Spleen (tissue), 11 donors: Measurements from ENCODE around the gene TNFAIP3. TPM values are rescaled to one million over a fixed set of nuclear protein-coding genes. Genes with fewer than 3 reads are reported as not detected.

Experiments
- DNase-seq: peaks from one replicate; pipeline ENCODE4 v3.0.0-alpha.2; 2020
- H3K27ac ChIP-seq, 8 donors: fragments of 200-600 bp; sonication (generic) in 7 of 8; 1 replicate in 4 of 8; 2 replicates in 4 of 8; pipeline versions ENCODE4 v1.5.0 to v1.8.0; 2016 to 2021; ENCODE audit warnings: inconsistent platforms in 4 of 8, mild to moderate bottlenecking in 4 of 8, moderate library complexity in 1 of 8
- H3K27me3 ChIP-seq, 7 donors: fragments of 200-600 bp; sonication (generic) in 6 of 7; replicated peaks in 1 of 7; 1 replicate in 4 of 7; 2 replicates in 3 of 7; pipeline versions ENCODE4 v1.5.0 to v1.8.0; 2016 to 2021; ENCODE audit warnings: inconsistent platforms in 3 of 7, mild to moderate bottlenecking in 1 of 7
- H3K36me3 ChIP-seq, 6 donors: fragments of 200-600 bp; sonication (generic) in 5 of 6; 1 replicate in 4 of 6; 2 replicates in 2 of 6; pipeline versions ENCODE4 v1.5.0 to v1.8.0; 2016 to 2021; ENCODE audit warnings: inconsistent platforms in 2 of 6
- H3K4me1 ChIP-seq, 6 donors: fragments of 200-600 bp; sonication (generic) in 5 of 6; 1 replicate in 3 of 6; 2 replicates in 3 of 6; pipeline versions ENCODE4 v1.5.0 to v1.8.0; 2016 to 2021; ENCODE audit warnings: inconsistent platforms in 3 of 6
- H3K4me3 ChIP-seq, 8 donors: fragments of 200-600 bp; sonication (generic) in 7 of 8; 1 replicate in 4 of 8; 2 replicates in 4 of 8; pipeline versions ENCODE4 v1.5.0 to v1.8.0; 2016 to 2021; ENCODE audit warnings: inconsistent platforms in 4 of 8, mild to moderate bottlenecking in 4 of 8, moderate library complexity in 2 of 8
- H3K9me3 ChIP-seq, 8 donors: fragments of 200-600 bp; sonication (generic) in 7 of 8; 1 replicate in 4 of 8; 2 replicates in 4 of 8; pipeline versions ENCODE4 v1.5.0 to v1.8.0; 2016 to 2021; ENCODE audit warnings: inconsistent platforms in 4 of 8
- CTCF ChIP-seq, 11 experiments: fragments of 200-600 bp in 7 of 11; fragments of 450-650 bp in 4 of 11; sonication (generic) in 4 of 11; IDR thresholded peaks in 8 of 11; conservative IDR thresholded peaks in 3 of 11; 1 replicate in 7 of 11; 2 replicates in 4 of 11; pipeline versions ENCODE4 v1.4.0 to v1.8.0; 2016 to 2021; ENCODE audit warnings: antibody characterized with exemption in 11 of 11, inconsistent platforms in 4 of 11, mild to moderate bottlenecking in 1 of 11
- POLR2A ChIP-seq, 3 donors: fragments of 450-650 bp; IDR thresholded peaks; one replicate each; pipeline ENCODE4 v1.5.1; 2017; ENCODE audit warnings: antibody characterized with exemption in 3 of 3, mild to moderate bottlenecking in 1 of 3
- POLR2AphosphoS5 ChIP-seq, 3 donors: sonication (generic); formaldehyde crosslinking; IDR thresholded peaks; one replicate each; pipeline ENCODE4 v1.5.1; 2017; ENCODE audit warnings: antibody characterized with exemption in 3 of 3
- WGBS, 5 donors: extraction: QIAGEN DNeasy Blood & Tissue Kit in 3 of 5; methylation state at CpG; one replicate each; pipeline versions ENCODE4 v1.1.5 to v1.1.7; 2013 to 2018; 5-methylcytosine and 5-hydroxymethylcytosine counted together
- intact Hi-C: fragments of 100-400 bp; cut with DNase I; formaldehyde crosslinking; loops from one replicate; pipeline ENCODE4 v1.15.0; 2023; ENCODE audit warnings: low total_unique reads
- polyA plus RNA-seq, 3 donors: library from polyadenylated mRNA; stranded (reverse); fragments of 200-250 nt; gene quantifications; one replicate each; pipeline ENCODE4 v1.2.1, GENCODE V29; 2013
- total RNA-seq, 7 donors: library from RNA; depleted of rRNA in 3 of 7; stranded (reverse); fragments of >200 nt in 3 of 7; fragmentation: NEBNext Ultra II Directional in 4 of 7; extraction: Animal tissue kit (Norgen Biotek cat#: 25700) in 4 of 7; gene quantifications; one replicate each; pipeline versions ENCODE4 v1.1.0 to v1.2.1, GENCODE V29; 2016 to 2021
- donor health status: healthy with polysubstance abuse.
- donor health status: DM: no; HTN: no; CAD: no; lungs with moderate emphysema.
- donor health status: DM: no; HTN: no; CAD: no.
- donor health status: Bipolar disorder and iron deficiency.
- donor health status: healthy.
- donor health status: DM: no; HTN: no; CAD: no.
- donor health status: DM: yes; HTN: yes; CAD: no.

The TNFAIP3 gene
- total and polyA plus RNA-seq, 10 donors = 23.2 to 133 (median 51.7) TPM

- Histone ChIP-seq H3K4me1 (peaks cover 0 to 7% (median 0%) of the 10 kb centered on the region in 6 donors), H3K27ac (no peak overlapping the region), H3K27me3 (no peaks in the 10 kb centered on the region), H3K4me3 (no peak overlapping the region), H3K36me3 (peaks cover 0 to 16% (median 0%) of the 10 kb centered on the region in 6 donors), H3K9me3 (peaks cover 0 to 9% (median 0%) of the 10 kb centered on the region in 8 donors)
- TF ChIP-seq POLR2A (IDR thresholded peaks at IDR 0.05) = no peak
- TF ChIP-seq CTCF (IDR thresholded peaks at IDR 0.05 in 8 of 11, conservative IDR thresholded peaks at IDR 0.05 in 3 of 11) = no peak
- TF ChIP-seq POLR2AphosphoS5 (IDR thresholded peaks at IDR 0.05) = no peak
- WGBS, 5 donors = 82 to 94% (median 91%) methylated on average over 3 of the region's 3 CpGs
- intact Hi-C loops = loop anchor here (10.0 kb wide), 1 partner anchor 56 kb away; no protein-coding TSS in a partner anchor
- DNase-seq = no peak
Observed at GRCh38 chr6:137860394-137861005, 6.6 kb upstream of the TNFAIP3 start.

GRCh38 chr6:137861550-137862337 lies 5.3 kb upstream of the TNFAIP3 start:
- H3K4me1 ChIP-seq = peaks cover 0 to 20% (median 9%) of the 10 kb centered on the region in 6 donors
- no peak for DNase-seq
- no peak for TF ChIP-seq POLR2AphosphoS5 (IDR thresholded peaks at IDR 0.05)
- TF ChIP-seq CTCF (IDR thresholded peaks at IDR 0.05 in 8 of 11, conservative IDR thresholded peaks at IDR 0.05 in 3 of 11) = no peak
- TF ChIP-seq POLR2A (IDR thresholded peaks at IDR 0.05) = no peak
- peaks cover 0 to 9% (median 0%) of the 10 kb centered on the region in 6 donors for H3K36me3 ChIP-seq
- H3K4me3 ChIP-seq = no peak overlapping the region
- H3K9me3 ChIP-seq = no peaks in the 10 kb centered on the region
- H3K27me3 ChIP-seq = no peaks in the 10 kb centered on the region
- 90 to 95% (median 94%) methylated on average over 3 of the region's 3 CpGs for whole genome bisulfite sequencing, 5 donors
- H3K27ac ChIP-seq = no peak overlapping the region
- intact Hi-C loops = loop anchor here (10.0 kb wide), 1 partner anchor 57 kb away; no protein-coding TSS in a partner anchor

- 74 to 85% (median 82%) methylated on average over 5 of the region's 5 CpGs for WGBS, 5 donors
- DNase-seq = no peak
- Histone ChIP-seq H3K27me3 (no peaks in the 10 kb centered on the region), H3K4me3 (no peak overlapping the region), H3K4me1 (peaks cover 0 to 20% (median 9%) of the 10 kb centered on the region in 6 donors), H3K36me3 (peaks cover 0 to 3% (median 0%) of the 10 kb centered on the region in 6 donors), H3K27ac (peak overlapping the region in 2 of 8 donors; percentile 5 to 13), H3K9me3 (no peaks in the 10 kb centered on the region)
- TF ChIP-seq CTCF (IDR thresholded peaks at IDR 0.05 in 8 of 11, conservative IDR thresholded peaks at IDR 0.05 in 3 of 11) (no peak), POLR2A (IDR thresholded peaks at IDR 0.05) (no peak), POLR2AphosphoS5 (IDR thresholded peaks at IDR 0.05) (no peak)
- intact Hi-C loops = loop anchor here (10.0 kb wide), 1 partner anchor 58 kb away; no protein-coding TSS in a partner anchor
Observed at GRCh38 chr6:137862419-137863090, 4.5 kb upstream of the TNFAIP3 start.
